ENCODE measurements around the gene NPVF.

DNA sequence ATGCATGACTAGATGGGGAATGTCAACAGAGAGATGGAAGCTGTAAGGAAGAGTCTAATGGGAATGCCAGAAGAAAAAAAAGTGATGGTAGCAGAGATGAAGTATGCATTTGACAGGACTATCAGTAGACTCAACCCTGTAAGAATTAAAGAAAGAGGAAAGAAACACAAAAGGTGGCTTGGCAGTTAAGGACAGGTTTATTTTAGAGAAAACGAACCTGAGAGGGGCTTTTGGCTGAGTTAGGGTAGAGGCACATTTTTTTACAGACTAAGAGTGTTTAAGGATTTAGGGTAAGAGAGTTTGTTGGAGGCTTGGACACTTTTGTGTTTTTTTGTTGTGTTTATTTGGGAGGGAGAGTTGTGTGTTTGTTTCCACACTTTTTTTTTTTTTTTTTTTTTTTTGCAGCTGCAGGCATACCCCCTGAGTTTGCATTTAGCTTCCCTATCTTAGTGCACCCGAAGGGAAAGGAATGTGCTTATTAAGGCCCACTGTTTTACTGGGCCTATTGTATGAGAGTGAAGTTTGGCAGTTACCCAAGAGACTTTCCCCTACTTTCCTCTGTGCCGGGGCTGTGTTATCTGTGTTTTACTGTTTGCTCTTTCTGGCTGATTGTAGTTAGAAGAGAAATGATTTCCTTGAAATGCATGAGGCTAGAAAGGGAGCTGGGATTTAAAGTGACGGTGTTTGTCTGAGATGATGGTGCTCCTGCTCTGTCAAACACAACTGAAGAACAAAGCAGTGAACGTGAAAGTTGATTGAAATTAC lies 32.0 kb downstream of the NPVF start:
- TF ChIP-seq, protein P1, sequence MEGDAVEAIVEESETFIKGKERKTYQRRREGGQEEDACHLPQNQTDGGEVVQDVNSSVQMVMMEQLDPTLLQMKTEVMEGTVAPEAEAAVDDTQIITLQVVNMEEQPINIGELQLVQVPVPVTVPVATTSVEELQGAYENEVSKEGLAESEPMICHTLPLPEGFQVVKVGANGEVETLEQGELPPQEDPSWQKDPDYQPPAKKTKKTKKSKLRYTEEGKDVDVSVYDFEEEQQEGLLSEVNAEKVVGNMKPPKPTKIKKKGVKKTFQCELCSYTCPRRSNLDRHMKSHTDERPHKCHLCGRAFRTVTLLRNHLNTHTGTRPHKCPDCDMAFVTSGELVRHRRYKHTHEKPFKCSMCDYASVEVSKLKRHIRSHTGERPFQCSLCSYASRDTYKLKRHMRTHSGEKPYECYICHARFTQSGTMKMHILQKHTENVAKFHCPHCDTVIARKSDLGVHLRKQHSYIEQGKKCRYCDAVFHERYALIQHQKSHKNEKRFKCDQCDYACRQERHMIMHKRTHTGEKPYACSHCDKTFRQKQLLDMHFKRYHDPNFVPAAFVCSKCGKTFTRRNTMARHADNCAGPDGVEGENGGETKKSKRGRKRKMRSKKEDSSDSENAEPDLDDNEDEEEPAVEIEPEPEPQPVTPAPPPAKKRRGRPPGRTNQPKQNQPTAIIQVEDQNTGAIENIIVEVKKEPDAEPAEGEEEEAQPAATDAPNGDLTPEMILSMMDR (IDR thresholded peaks at IDR 0.05) = no peak
- no peak for TF ChIP-seq POLR2A (IDR thresholded peaks at IDR 0.05)
